ENCODE data around the gene GPC4. TPM values are rescaled to one million over a fixed set of nuclear protein-coding genes. Genes with fewer than 3 reads are reported as not detected.

Gene GPC4
- total RNA-seq, 2 donors from 2014 or later: 8.0 to 15.2 TPM

GRCh38 chrX:133440081-133440796 is 24.9 kb upstream of the GPC4 start:
- no peaks in the 10 kb centered on the region for H3K36me3 ChIP-seq
- H3K4me3 ChIP-seq: no peak overlapping the region
- intact Hi-C loops (cut with DNase I): no loop called here
- H3K9me3 ChIP-seq: no peaks in the 10 kb centered on the region
- H3K4me1 ChIP-seq (replicated peaks): no peaks in the 10 kb centered on the region
- H3K27me3 ChIP-seq (replicated peaks; ENCODE audit: insufficient read depth): no peaks in the 10 kb centered on the region
- DNase-seq (ENCODE audit: low spot score): no peak
- no peak overlapping the region for H3K27ac ChIP-seq
- WGBS: 80% methylated on average over 11 of the region's 11 CpGs
- TF ChIP-seq POLR2AphosphoS5 (IDR thresholded peaks at IDR 0.05) (no peak), CTCF (IDR thresholded peaks at IDR 0.05) (no peak), POLR2A (IDR thresholded peaks at IDR 0.05) (no peak)

GRCh38 chrX:133437766-133438165 is 22.5 kb upstream of the GPC4 start:
- Histone ChIP-seq H3K4me1 (replicated peaks) (no peaks in the 10 kb centered on the region), H3K4me3 (no peak overlapping the region), H3K9me3 (no peaks in the 10 kb centered on the region), H3K27me3 (replicated peaks; ENCODE audit: insufficient read depth) (no peaks in the 10 kb centered on the region), H3K36me3 (no peaks in the 10 kb centered on the region), H3K27ac (no peak overlapping the region)
- intact Hi-C loops (cut with DNase I): no loop called here
- no peak for DNase-seq (ENCODE audit: low spot score)
- TF ChIP-seq POLR2AphosphoS5 (IDR thresholded peaks at IDR 0.05): no peak
- no peak for TF ChIP-seq POLR2A (IDR thresholded peaks at IDR 0.05)
- TF ChIP-seq CTCF (IDR thresholded peaks at IDR 0.05): no peak
- WGBS: 54% methylated on average over 2 of the region's 2 CpGs

GRCh38 chrX:133437356-133437755 is 22.1 kb upstream of the GPC4 start:
- no peaks in the 10 kb centered on the region for H3K9me3 ChIP-seq
- no peaks in the 10 kb centered on the region for H3K27me3 ChIP-seq (replicated peaks; ENCODE audit: insufficient read depth)
- no peak overlapping the region for H3K27ac ChIP-seq
- WGBS: 60% methylated on average over 3 of the region's 4 CpGs
- H3K36me3 ChIP-seq: no peaks in the 10 kb centered on the region
- intact Hi-C loops (cut with DNase I): no loop called here
- DNase-seq (ENCODE audit: low spot score): no peak
- no peaks in the 10 kb centered on the region for H3K4me1 ChIP-seq (replicated peaks)
- TF ChIP-seq CTCF (IDR thresholded peaks at IDR 0.05): no peak
- no peak overlapping the region for H3K4me3 ChIP-seq

DNA sequence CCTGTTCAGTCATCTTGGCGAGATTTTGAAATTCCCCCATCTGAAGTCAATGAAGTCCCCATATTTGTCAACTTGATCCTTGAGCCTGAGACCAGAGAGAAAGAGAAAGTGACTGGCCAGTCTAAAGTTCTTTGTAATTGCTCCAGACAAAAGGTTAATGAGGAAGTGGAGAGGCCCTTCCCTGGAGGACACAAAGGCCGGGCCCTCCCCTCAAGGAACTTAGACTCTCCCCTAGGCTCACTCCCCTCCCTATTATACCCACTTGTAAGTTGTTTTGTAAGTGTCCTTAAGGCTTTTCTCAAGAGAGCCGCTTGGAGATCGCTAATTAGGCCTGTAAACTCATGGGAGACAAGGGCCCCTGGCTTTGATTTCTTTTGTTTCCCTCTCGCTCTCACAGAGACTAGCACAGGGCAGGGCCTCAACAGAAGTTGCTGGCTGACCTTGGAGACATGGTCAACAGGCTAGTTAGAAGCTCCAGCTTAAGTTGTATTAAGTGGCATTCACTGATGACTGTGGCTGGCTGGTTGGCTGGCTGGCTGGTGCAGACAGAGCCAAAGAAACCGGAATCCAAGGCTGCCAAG is 20.3 kb upstream of the GPC4 start:
- H3K27me3 ChIP-seq (replicated peaks; ENCODE audit: insufficient read depth): no peaks in the 10 kb centered on the region
- H3K4me3 ChIP-seq: no peak overlapping the region
- TF ChIP-seq POLR2AphosphoS5 (IDR thresholded peaks at IDR 0.05) (no peak), POLR2A (IDR thresholded peaks at IDR 0.05) (no peak), CTCF (IDR thresholded peaks at IDR 0.05) (no peak)
- H3K4me1 ChIP-seq (replicated peaks): no peaks in the 10 kb centered on the region
- intact Hi-C loops (cut with DNase I): no loop called here
- no peak overlapping the region for H3K27ac ChIP-seq
- DNase-seq (ENCODE audit: low spot score): no peak
- H3K9me3 ChIP-seq: no peaks in the 10 kb centered on the region
- no peaks in the 10 kb centered on the region for H3K36me3 ChIP-seq
- 71% methylated on average over 4 of the region's 6 CpGs for WGBS

All from prostate gland (tissue), 2 donors.